ENCODE measurements around the gene ZBTB5.
"Not testable (repeated sequence)": the region's sequence is repeated elsewhere in the genome, so short reads cannot be mapped to it uniquely, and the experiment has no call there.

Gene ZBTB5

GRCh38 chr9:37485389-37486255, 20.4 kb upstream of the ZBTB5 start, which contains the start of gene POLR1E:
Gene POLR1E, plus strand, starts transcription at chr9:37485948. Its CDS starts 100 bp downstream, at chr9:37486048.
- DNase-seq, result peak; percentile 97

GRCh38 chr9:37480759-37481158, 15.5 kb upstream of the ZBTB5 start:
- DNase-seq, result no peak

- DNase-seq, result not testable (repeated sequence)
Observed at GRCh38 chr9:37477987-37478619, 12.9 kb upstream of the ZBTB5 start.

GRCh38 chr9:37477443-37477842, 12.2 kb upstream of the ZBTB5 start:
- not testable (repeated sequence) for DNase-seq

GRCh38 chr9:37476930-37477329, 11.7 kb upstream of the ZBTB5 start:
- no peak for DNase-seq

GRCh38 chr9:37474438-37474837, 9.2 kb upstream of the ZBTB5 start:
- no peak for DNase-seq

GRCh38 chr9:37473982-37474381, 8.7 kb upstream of the ZBTB5 start:
- DNase-seq, result not testable (repeated sequence)

- DNase-seq, result no peak
Observed at GRCh38 chr9:37471942-37472684, 6.9 kb upstream of the ZBTB5 start.

- no peak for DNase-seq
Observed at GRCh38 chr9:37468620-37469019, 3.4 kb upstream of the ZBTB5 start.

- not testable (repeated sequence) for DNase-seq
Observed at GRCh38 chr9:37467530-37467929, 2.3 kb upstream of the ZBTB5 start.

- DNase-seq, result peak; percentile 65
Observed at GRCh38 chr9:37466037-37466709, 923 bp upstream of the ZBTB5 start.

GRCh38 chr9:37464426-37465248, 613 bp downstream of the ZBTB5 start:
- DNase-seq, result peak; percentile 74

GRCh38 chr9:37464006-37464405, 1.2 kb downstream of the ZBTB5 start:
- DNase-seq, result no peak

GRCh38 chr9:37456817-37457216, 8.4 kb downstream of the ZBTB5 start:
- no peak for DNase-seq

GRCh38 chr9:37455884-37456647, 9.2 kb downstream of the ZBTB5 start:
- DNase-seq, result no peak

- DNase-seq, result no peak
Observed at GRCh38 chr9:37454238-37454637, 11.0 kb downstream of the ZBTB5 start.

- DNase-seq, result no peak
Observed at GRCh38 chr9:37453827-37454226, 11.4 kb downstream of the ZBTB5 start.

GRCh38 chr9:37452611-37453010, 12.6 kb downstream of the ZBTB5 start:
- no peak for DNase-seq

- DNase-seq, result no peak
Observed at GRCh38 chr9:37451628-37452027, 13.6 kb downstream of the ZBTB5 start.

- DNase-seq, result no peak
Observed at GRCh38 chr9:37449862-37450632, 15.2 kb downstream of the ZBTB5 start.
